OCI-LY7 (cell line): ENCODE measurements around the gene METTL14. TPM values are rescaled to one million over a fixed set of nuclear protein-coding genes. Genes with fewer than 3 reads are reported as not detected.

Experiments used
- BruUV-seq: library from RNA; stranded (reverse); fragments of 400-500 nt; replicated peaks from 2 replicates; lab custom pipeline; 2021; lab: Mats Ljungman, UMichigan
- CTCF ChIA-PET: fragments of 300-600 bp; sonication (Branson Sonifier 250); formaldehyde crosslinking; loops from one replicate; lab custom pipeline; 2022; ENCODE audit warnings: antibody characterized with exemption; ENCODE audit not compliant: unreplicated experiment; lab: Charles Lee
- POLR2A ChIA-PET: fragments of 300-600 bp; sonication (Branson Sonifier 250); formaldehyde crosslinking; loops from one replicate; lab custom pipeline; 2022; ENCODE audit warnings: antibody characterized with exemption; lab: Charles Lee
- DNase-seq: peaks from one replicate; pipeline ENCODE4 v3.0.0-alpha.2; 2015; ENCODE audit warnings: low spot score
- H2AFZ ChIP-seq: fragments of 200-600 bp; sonication (generic), shearing (Covaris generic); 2 replicates; pipeline ENCODE4 v1.6.1; 2014; ENCODE audit warnings: mild to moderate bottlenecking, antibody characterized with exemption, low read length, moderate library complexity
- H3K27ac ChIP-seq: fragments of 200-600 bp; sonication (generic); 2 replicates; pipeline ENCODE4 v1.5.1; 2014; ENCODE audit warnings: mixed run types, low read depth, mild to moderate bottlenecking, moderate library complexity, low read length, inconsistent platforms; ENCODE audit not compliant: poor library complexity, severe bottlenecking
- H3K36me3 ChIP-seq: fragments of 200-600 bp; sonication (generic); 2 replicates; pipeline ENCODE4 v1.6.1; 2014; ENCODE audit warnings: mild to moderate bottlenecking, antibody characterized with exemption, low read length, moderate library complexity, mixed read lengths; ENCODE audit not compliant: insufficient read depth
- H3K4me1 ChIP-seq: fragments of 200-600 bp; sonication (generic); 2 replicates; pipeline ENCODE4 v1.5.1; 2014; ENCODE audit warnings: mild to moderate bottlenecking, low read length; ENCODE audit not compliant: insufficient read depth, poor library complexity, severe bottlenecking
- H3K4me2 ChIP-seq: fragments of 200-600 bp; sonication (generic); 2 replicates; pipeline ENCODE4 v1.6.1; 2014; ENCODE audit warnings: mild to moderate bottlenecking, low read length
- H3K4me3 ChIP-seq: fragments of 200-600 bp; sonication (generic); 2 replicates; pipeline ENCODE4 v1.5.1; 2014; ENCODE audit warnings: mild to moderate bottlenecking, low read depth, low read length; ENCODE audit not compliant: poor library complexity, severe bottlenecking
- H3K79me2 ChIP-seq: fragments of 200-600 bp; sonication (generic); 2 replicates; pipeline ENCODE4 v1.6.1; 2016; ENCODE audit warnings: low read depth, mild to moderate bottlenecking, low read length, moderate library complexity, mixed read lengths; ENCODE audit not compliant: insufficient read depth
- H3K9me2 ChIP-seq: fragments of 200-600 bp; sonication (generic); 2 replicates; pipeline ENCODE4 v1.6.1; 2016; ENCODE audit warnings: mild to moderate bottlenecking, low read length, mixed read lengths; ENCODE audit not compliant: insufficient read depth
- H3K9me3 ChIP-seq: fragments of 200-600 bp; sonication (generic); 2 replicates; pipeline ENCODE4 v1.6.1; 2014; ENCODE audit warnings: mild to moderate bottlenecking, mixed run types, low read length, mixed read lengths
- H4K20me1 ChIP-seq: fragments of 200-600 bp; sonication (generic); 2 replicates; pipeline ENCODE4 v1.6.1; 2014; ENCODE audit warnings: mild to moderate bottlenecking, antibody characterized with exemption, low read length, moderate library complexity, mixed read lengths; ENCODE audit not compliant: insufficient read depth
- CTCF ChIP-seq: fragments of 200-600 bp; sonication (generic); conservative IDR thresholded peaks from 2 replicates; pipeline ENCODE4 v1.5.1; 2014; ENCODE audit warnings: mild to moderate bottlenecking, antibody characterized with exemption, low read length, moderate library complexity, mixed read lengths
- EZH2phosphoT487 ChIP-seq: fragments of 200-600 bp; sonication (generic); IDR thresholded peaks from 2 replicates; pipeline ENCODE4 v1.6.1; 2018; ENCODE audit warnings: low read depth, borderline replicate concordance, mild to moderate bottlenecking, mixed run types, antibody characterized with exemption, low read length, moderate library complexity, mixed read lengths
- intact Hi-C: fragments of 100-400 bp; cut with micrococcal nuclease; formaldehyde crosslinking; loops from one replicate; pipeline ENCODE4 v1.10.0; 2022; ENCODE audit not compliant: unreplicated experiment
- total RNA-seq, 2 experiments: library from RNA; depleted of rRNA in 1 of 2; stranded (reverse); fragments of >200 nt in 1 of 2; shearing (Covaris generic) in 1 of 2; gene quantifications; 2 replicates each; pipeline ENCODE4 v1.2.3, GENCODE V29; 2014 to 2022

METTL14 gene
- total RNA-seq, 2 experiments from 2014 or later, result 17.5 to 41.7 TPM

- Histone ChIP-seq H3K9me3 (no peaks in the 10 kb centered on the region), H4K20me1 (no peaks in the 10 kb centered on the region), H2AFZ (no peak overlapping the region), H3K4me3 (no peak overlapping the region), H3K9me2 (no peaks in the 10 kb centered on the region), H3K27ac (no peak overlapping the region), H3K36me3 (peaks cover 57% of the 10 kb centered on the region), H3K79me2 (no peaks in the 10 kb centered on the region), H3K4me1 (no peaks in the 10 kb centered on the region), H3K4me2 (no peak overlapping the region)
- CTCF ChIA-PET, result no interaction called here
- no TSS peak for BruUV-seq
- intact Hi-C loops, result no loop called here
- POLR2A ChIA-PET, result interaction anchor here (0.6 to 3.0 kb wide), 9 partner anchors 10 to 113 kb away, joined by 3 to 21 read pairs (median 4); no protein-coding TSS in a partner anchor
- DNase-seq, result no peak
- TF ChIP-seq CTCF (no peak), EZH2phosphoT487 (no peak)
Observed at GRCh38 chr4:118745357-118745756, 60.2 kb downstream of the METTL14 start.

DNA sequence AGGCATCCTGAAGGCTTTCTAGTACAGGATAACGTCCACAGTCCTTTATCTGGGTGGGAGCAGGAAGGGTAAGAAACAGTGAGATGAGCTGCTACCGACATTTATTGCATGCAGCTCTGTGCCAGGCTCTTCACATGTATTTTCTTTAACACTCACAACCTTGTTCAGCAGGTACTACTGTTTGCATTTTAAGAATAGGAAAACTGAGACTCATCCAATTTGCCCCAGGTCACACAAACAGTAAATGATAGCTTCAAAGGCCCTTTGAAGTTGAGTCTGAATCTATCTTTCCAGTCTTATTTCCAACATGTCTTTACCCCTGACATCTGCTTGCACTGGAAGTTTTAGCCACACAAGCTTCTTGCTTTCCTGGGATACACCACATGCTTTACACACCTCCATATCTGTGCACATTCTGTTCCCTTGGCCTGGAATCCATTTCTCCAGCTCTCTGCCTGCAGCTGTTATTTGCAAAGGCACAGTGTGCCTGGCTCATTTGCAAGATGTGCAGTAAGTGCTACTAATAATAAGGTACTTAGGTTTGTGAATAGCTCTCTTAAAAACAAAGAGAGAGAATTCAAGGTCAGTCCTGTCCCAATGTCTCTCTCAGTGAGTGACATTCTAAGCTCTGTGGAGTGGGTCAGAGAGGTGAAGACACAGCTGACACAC, 61.2 kb downstream of the METTL14 start:
- no peaks in the 10 kb centered on the region for H3K9me3 ChIP-seq
- H3K4me2 ChIP-seq, result no peak overlapping the region
- DNase-seq, result no peak
- H3K4me3 ChIP-seq, result no peak overlapping the region
- H3K36me3 ChIP-seq, result peaks cover 61% of the 10 kb centered on the region
- intact Hi-C loops, result no loop called here
- no peaks in the 10 kb centered on the region for H3K79me2 ChIP-seq
- CTCF ChIA-PET, result no interaction called here
- no peak overlapping the region for H2AFZ ChIP-seq
- POLR2A ChIA-PET, result interaction anchor here (0.6 to 3.0 kb wide), 10 partner anchors 9 to 434 kb away, joined by 3 to 21 read pairs (median 4); no protein-coding TSS in a partner anchor
- no peak for TF ChIP-seq CTCF
- TF ChIP-seq EZH2phosphoT487, result no peak
- H3K9me2 ChIP-seq, result no peaks in the 10 kb centered on the region
- no peaks in the 10 kb centered on the region for H4K20me1 ChIP-seq
- H3K4me1 ChIP-seq, result no peaks in the 10 kb centered on the region
- BruUV-seq, result no TSS peak
- H3K27ac ChIP-seq, result no peak overlapping the region

DNA sequence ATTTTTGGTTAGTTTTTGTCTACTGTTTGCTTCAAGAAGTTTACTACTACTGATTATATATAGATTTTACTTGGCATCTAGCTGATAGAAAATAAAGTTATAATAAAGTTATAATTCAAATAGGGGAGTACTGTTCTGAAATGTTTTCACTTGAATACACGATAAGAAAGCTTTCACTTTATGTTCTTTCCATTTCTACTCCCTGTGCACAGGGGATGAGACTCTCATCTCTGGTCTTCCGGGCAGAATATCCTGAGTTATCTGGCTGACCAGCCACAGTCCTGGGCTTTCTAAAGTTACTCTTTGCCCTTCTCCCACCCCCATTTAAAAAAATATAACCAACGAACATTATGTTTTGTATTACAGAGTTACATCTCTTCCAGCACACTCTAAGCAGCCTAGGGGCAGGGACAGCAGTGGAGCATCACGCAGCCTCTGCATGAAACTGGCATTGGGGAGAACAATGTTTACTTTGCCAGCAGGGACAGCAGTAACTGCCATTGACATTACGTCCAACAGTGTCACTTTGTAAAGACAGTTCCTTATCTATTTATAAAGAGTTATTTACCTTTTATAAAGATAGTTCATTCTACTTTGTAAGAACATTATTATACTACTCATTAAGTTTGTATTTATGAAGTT, 64.3 kb downstream of the METTL14 start:
- Histone ChIP-seq H3K79me2 (no peaks in the 10 kb centered on the region), H4K20me1 (no peaks in the 10 kb centered on the region), H3K9me3 (no peaks in the 10 kb centered on the region), H3K9me2 (no peaks in the 10 kb centered on the region), H2AFZ (no peak overlapping the region), H3K4me3 (no peak overlapping the region), H3K4me2 (no peak overlapping the region), H3K27ac (no peak overlapping the region), H3K4me1 (peaks cover 11% of the 10 kb centered on the region), H3K36me3 (peaks cover 62% of the 10 kb centered on the region)
- no TSS peak for BruUV-seq
- TF ChIP-seq CTCF (no peak), EZH2phosphoT487 (no peak)
- POLR2A ChIA-PET, result interaction anchor here (0.7 to 0.9 kb wide), 2 partner anchors 7 to 106 kb away, joined by 3 read pairs; no protein-coding TSS in a partner anchor
- CTCF ChIA-PET, result no interaction called here
- intact Hi-C loops, result no loop called here
- no peak for DNase-seq
